Gastroesophageal sphincter (tissue), 4 donors: ENCODE measurements around the gene VIPR2. TPM values are rescaled to one million over a fixed set of nuclear protein-coding genes. Genes with fewer than 3 reads are reported as not detected.
"Not testable (repeated sequence)": the region's sequence is repeated elsewhere in the genome, so short reads cannot be mapped to it uniquely, and the experiment has no call there.

Experiments
- ATAC-seq: fragments of 150-250 bp; one replicate; pipeline ENCODE4 v1.9.1; 2016; ENCODE audit warnings: mild to moderate bottlenecking, moderate library complexity
- H3K27ac ChIP-seq, 4 donors: fragments of 200-600 bp; sonication (generic) in 3 of 4; 1 replicate in 3 of 4; 2 replicates in 1 of 4; pipeline ENCODE4 v1.5.1; 2016 to 2019
- H3K27me3 ChIP-seq: fragments of 200-600 bp; sonication (generic); one replicate; pipeline ENCODE4 v1.5.1; 2019
- H3K36me3 ChIP-seq, 2 donors: fragments of 200-600 bp; sonication (generic); one replicate each; pipeline ENCODE4 v1.5.1; 2019; ENCODE audit warnings: control low read depth in 1 of 2
- H3K4me1 ChIP-seq, 3 donors: fragments of 200-600 bp; sonication (generic); 1 replicate in 2 of 3; 2 replicates in 1 of 3; pipeline ENCODE4 v1.5.1; 2016 to 2019; ENCODE audit warnings: control low read depth in 2 of 3
- H3K4me3 ChIP-seq, 2 donors: fragments of 200-600 bp; sonication (generic); one replicate each; pipeline ENCODE4 v1.5.1; 2019; ENCODE audit warnings: mild to moderate bottlenecking in 1 of 2, moderate library complexity in 1 of 2
- H3K9me3 ChIP-seq, 3 donors: fragments of 200-600 bp; sonication (generic); one replicate each; pipeline ENCODE4 v1.5.1; 2017 to 2019; ENCODE audit warnings: control low read depth in 2 of 3
- CTCF ChIP-seq, 4 experiments: fragments of 200-600 bp in 2 of 4; fragments of 450-650 bp in 2 of 4; sonication (generic) in 1 of 4; IDR thresholded peaks; one replicate each; pipeline ENCODE4 v1.5.1; 2017 to 2019; ENCODE audit warnings: antibody characterized with exemption in 4 of 4, mild to moderate bottlenecking in 2 of 4, moderate library complexity in 2 of 4
- EP300 ChIP-seq: sonication (generic); formaldehyde crosslinking; IDR thresholded peaks from one replicate; pipeline ENCODE4 v1.6.1; 2017; ENCODE audit warnings: antibody characterized with exemption, mild to moderate bottlenecking
- POLR2A ChIP-seq, 2 donors: fragments of 450-650 bp; IDR thresholded peaks; one replicate each; pipeline ENCODE4 v1.6.1; 2017; ENCODE audit warnings: antibody characterized with exemption in 2 of 2, mild to moderate bottlenecking in 2 of 2, moderate library complexity in 1 of 2
- POLR2AphosphoS5 ChIP-seq: sonication (generic); formaldehyde crosslinking; IDR thresholded peaks from one replicate; pipeline ENCODE4 v1.6.1; 2017; ENCODE audit warnings: antibody characterized with exemption
- WGBS, 2 donors: methylation state at CpG; one replicate each; pipeline ENCODE4 v1.1.5; 2018; ENCODE audit warnings: low coverage in 1 of 2; 5-methylcytosine and 5-hydroxymethylcytosine counted together
- total RNA-seq, 4 donors: library from RNA; depleted of rRNA; stranded (reverse); fragments of >200 nt; gene quantifications; one replicate each; pipeline ENCODE4 v1.1.0, GENCODE V29; 2016

Gene VIPR2
- total RNA-seq, 4 donors from 2014 or later, result 13.3 to 52.5 (median 27.4) TPM

GRCh38 chr7:158988302-158988862, 156.3 kb downstream of the VIPR2 start:
- TF ChIP-seq POLR2AphosphoS5 (no peak), CTCF (IDR thresholded peaks at IDR 0.05) (no peak), POLR2A (IDR thresholded peaks at IDR 0.05) (no peak), EP300 (no peak)
- peaks cover 51% of the 10 kb centered on the region for H3K27me3 ChIP-seq
- no peaks in the 10 kb centered on the region for H3K4me1 ChIP-seq
- H3K9me3 ChIP-seq, result no peaks in the 10 kb centered on the region
- 44 to 65% methylated on average over 2 of the region's 2 CpGs for WGBS, 2 donors
- H3K4me3 ChIP-seq, result no peak overlapping the region
- ATAC-seq, result no peak
- no peaks in the 10 kb centered on the region for H3K36me3 ChIP-seq
- H3K27ac ChIP-seq, result no peak overlapping the region

GRCh38 chr7:158987691-158988090, 157.0 kb downstream of the VIPR2 start:
- no peak for TF ChIP-seq POLR2A (IDR thresholded peaks at IDR 0.05)
- no peak for TF ChIP-seq CTCF (IDR thresholded peaks at IDR 0.05)
- ATAC-seq, result no peak

GRCh38 chr7:158985583-158985982, 159.1 kb downstream of the VIPR2 start:
- ATAC-seq, result no peak
- Histone ChIP-seq H3K27ac (no peak overlapping the region), H3K36me3 (no peaks in the 10 kb centered on the region), H3K4me1 (no peaks in the 10 kb centered on the region), H3K9me3 (peaks cover 0 to 26% (median 0%) of the 10 kb centered on the region in 3 donors), H3K4me3 (no peak overlapping the region), H3K27me3 (peaks cover 23% of the 10 kb centered on the region)
- TF ChIP-seq CTCF (IDR thresholded peaks at IDR 0.05), result no peak
- 67 to 92% methylated on average over 1 to 2 of the region's 4 CpGs for WGBS, 2 donors

More at GRCh38 chr7:158987691-158988090, 157.0 kb downstream of the VIPR2 start:
- H3K4me1 ChIP-seq, result no peaks in the 10 kb centered on the region
- 13 to 64% methylated on average over 1 of the region's 1 CpG for WGBS, 2 donors
- peaks cover 0 to 5% (median 0%) of the 10 kb centered on the region in 3 donors for H3K9me3 ChIP-seq
- H3K27me3 ChIP-seq, result peaks cover 44% of the 10 kb centered on the region
- no peak overlapping the region for H3K4me3 ChIP-seq
- H3K36me3 ChIP-seq, result no peaks in the 10 kb centered on the region
- H3K27ac ChIP-seq, result no peak overlapping the region

- ATAC-seq, result not testable (repeated sequence)
Measured at GRCh38 chr7:158984007-158984406, 160.7 kb downstream of the VIPR2 start.

GRCh38 chr7:158982080-158982479, 162.6 kb downstream of the VIPR2 start:
- H3K4me3 ChIP-seq, result not testable (repeated sequence)
- whole genome bisulfite sequencing, 2 donors, result 96% methylated on average over 4 of the region's 15 CpGs; no CpG with 5 or more reads in 1 of the 2 donors

More at GRCh38 chr7:158984007-158984406, 160.7 kb downstream of the VIPR2 start:
- H3K27ac ChIP-seq, H3K27me3 ChIP-seq, H3K4me3 ChIP-seq, H3K36me3 ChIP-seq: not testable (repeated sequence)
- WGBS, 2 donors, result 100% methylated on average over 1 of the region's 2 CpGs; no CpG with 5 or more reads in 1 of the 2 donors
- Histone ChIP-seq H3K4me1 (peaks cover 0 to 11% (median 0%) of the 10 kb centered on the region in 3 donors), H3K9me3 (peaks cover 0 to 29% (median 0%) of the 10 kb centered on the region in 3 donors)

GRCh38 chr7:158979635-158980351, 164.9 kb downstream of the VIPR2 start:
- WGBS, 2 donors, result 64 to 90% methylated on average over 4 to 6 of the region's 22 CpGs
- H3K9me3 ChIP-seq, result peaks cover 0 to 29% (median 0%) of the 10 kb centered on the region in 3 donors
- TF ChIP-seq POLR2AphosphoS5 (peak; percentile 58), POLR2A (IDR thresholded peaks at IDR 0.05) (no peak)
- H3K27ac ChIP-seq, result peak overlapping the region in 2 of 4 donors; percentile 30 to 52
- H3K36me3 ChIP-seq, result no peaks in the 10 kb centered on the region
- H3K27me3 ChIP-seq, result no peaks in the 10 kb centered on the region
- no peak overlapping the region for H3K4me3 ChIP-seq
- peak; percentile 40 for ATAC-seq
- H3K4me1 ChIP-seq, result peaks cover 0 to 30% (median 5%) of the 10 kb centered on the region in 3 donors

More at GRCh38 chr7:158982080-158982479, 162.6 kb downstream of the VIPR2 start:
- H3K36me3 ChIP-seq, ATAC-seq, H3K27ac ChIP-seq, H3K27me3 ChIP-seq: not testable (repeated sequence)
- peaks cover 0 to 18% (median 0%) of the 10 kb centered on the region in 3 donors for H3K4me1 ChIP-seq
- H3K9me3 ChIP-seq, result peaks cover 0 to 29% (median 0%) of the 10 kb centered on the region in 3 donors
